PC-3 (cell line): ENCODE results near the gene HOXA10.

ENCODE experiments used
- EZH2 ChIP-seq: fragments of 300-600 bp; sonication (generic); IDR thresholded peaks from one replicate; pipeline ENCODE4 v1.6.1; 2017; ENCODE audit warnings: antibody characterized with exemption, mild to moderate bottlenecking, low read length; ENCODE audit not compliant: unreplicated experiment
- EZH2phosphoT487 ChIP-seq: fragments of 300-600 bp; sonication (generic); IDR thresholded peaks from 2 replicates; pipeline ENCODE4 v1.6.1; 2018; ENCODE audit warnings: mild to moderate bottlenecking, antibody characterized with exemption, low read length, borderline replicate concordance
- TF ChIP-seq, protein P1 (sequence below): fragments of 300-600 bp; sonication (generic); conservative IDR thresholded peaks from 2 replicates; pipeline ENCODE4 v1.5.1; 2017; ENCODE audit warnings: antibody characterized with exemption, low read depth, mild to moderate bottlenecking, low read length

- TF ChIP-seq, protein P1, sequence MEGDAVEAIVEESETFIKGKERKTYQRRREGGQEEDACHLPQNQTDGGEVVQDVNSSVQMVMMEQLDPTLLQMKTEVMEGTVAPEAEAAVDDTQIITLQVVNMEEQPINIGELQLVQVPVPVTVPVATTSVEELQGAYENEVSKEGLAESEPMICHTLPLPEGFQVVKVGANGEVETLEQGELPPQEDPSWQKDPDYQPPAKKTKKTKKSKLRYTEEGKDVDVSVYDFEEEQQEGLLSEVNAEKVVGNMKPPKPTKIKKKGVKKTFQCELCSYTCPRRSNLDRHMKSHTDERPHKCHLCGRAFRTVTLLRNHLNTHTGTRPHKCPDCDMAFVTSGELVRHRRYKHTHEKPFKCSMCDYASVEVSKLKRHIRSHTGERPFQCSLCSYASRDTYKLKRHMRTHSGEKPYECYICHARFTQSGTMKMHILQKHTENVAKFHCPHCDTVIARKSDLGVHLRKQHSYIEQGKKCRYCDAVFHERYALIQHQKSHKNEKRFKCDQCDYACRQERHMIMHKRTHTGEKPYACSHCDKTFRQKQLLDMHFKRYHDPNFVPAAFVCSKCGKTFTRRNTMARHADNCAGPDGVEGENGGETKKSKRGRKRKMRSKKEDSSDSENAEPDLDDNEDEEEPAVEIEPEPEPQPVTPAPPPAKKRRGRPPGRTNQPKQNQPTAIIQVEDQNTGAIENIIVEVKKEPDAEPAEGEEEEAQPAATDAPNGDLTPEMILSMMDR: no peak
- TF ChIP-seq EZH2phosphoT487: no peak
- no peak for TF ChIP-seq EZH2
Observed at GRCh38 chr7:27173511-27173955, 587 bp downstream of the HOXA10 start.
